Activated T-cell treated with anti-CD3 and anti-CD28 coated beads, Interleukin-2, amount 50 U/mL, for 48 hours (primary cell): ENCODE data around the gene PLOD2.

Source experiments
- DNase-seq, 2 experiments: peaks; one replicate each; pipeline ENCODE4 v3.0.0-alpha.2; 2020

PLOD2 gene

DNA sequence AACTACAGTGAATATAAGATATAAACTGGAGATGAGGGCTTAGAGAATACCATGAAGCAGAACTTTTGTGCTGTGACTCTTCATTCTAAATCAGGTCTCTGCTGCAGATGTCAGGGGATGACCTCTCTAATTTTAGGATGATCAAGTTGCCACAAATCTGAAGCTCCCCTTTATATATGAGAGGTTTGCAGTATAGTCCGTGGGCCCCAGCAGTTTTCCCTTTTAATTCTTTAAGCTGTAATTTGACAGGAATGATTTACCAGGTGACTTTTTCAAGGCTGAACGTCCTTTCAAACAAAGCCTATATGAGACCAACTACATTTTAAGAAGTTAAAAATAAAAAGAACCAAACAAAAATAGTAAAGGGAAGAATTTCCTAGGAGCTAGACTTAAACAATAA is 4.9 kb upstream of the PLOD2 start:
- no peak for DNase-seq

- DNase-seq, result no peak
Measured at GRCh38 chr3:146164971-146165769, 4.2 kb upstream of the PLOD2 start.

DNA sequence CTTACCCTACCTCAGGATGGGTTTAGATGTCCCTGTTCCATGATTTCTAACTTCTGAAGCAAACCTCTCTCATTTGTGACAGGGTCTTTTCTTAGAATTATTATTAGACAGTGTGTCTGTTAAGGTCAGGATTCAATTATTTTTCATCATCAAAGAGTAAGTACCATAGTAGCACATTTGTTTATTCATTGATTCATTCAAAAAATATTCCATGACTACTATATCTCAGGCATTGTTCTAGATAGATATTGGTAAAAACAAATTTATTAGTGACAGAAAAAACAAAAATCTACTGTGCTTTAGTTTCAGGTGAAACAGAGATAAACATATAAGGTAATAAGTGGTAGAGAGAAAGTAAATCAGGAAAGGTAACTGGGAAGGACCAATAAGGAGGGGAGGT is 3.5 kb upstream of the PLOD2 start:
- no peak for DNase-seq

- DNase-seq, result no peak
Measured at GRCh38 chr3:146164071-146164470, 3.1 kb upstream of the PLOD2 start.

DNA sequence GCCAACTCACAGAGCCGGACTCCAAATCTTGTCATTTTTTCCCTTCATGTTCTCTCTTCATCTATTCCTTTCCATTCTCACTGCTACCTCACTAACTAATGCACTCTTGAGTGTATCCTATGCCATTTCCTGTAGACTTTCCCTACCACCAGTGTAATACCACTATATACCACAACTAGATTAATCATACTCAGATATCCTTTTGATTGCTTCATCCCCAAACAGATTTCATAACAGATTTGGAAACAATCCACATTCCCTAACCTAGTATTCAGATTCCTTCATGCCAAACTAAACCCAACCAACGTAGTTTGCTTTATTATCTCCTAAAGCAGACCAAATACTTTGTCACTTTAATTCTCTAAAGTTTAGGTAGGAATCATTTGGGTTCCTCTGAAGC is 2.6 kb upstream of the PLOD2 start:
- no peak for DNase-seq

DNA sequence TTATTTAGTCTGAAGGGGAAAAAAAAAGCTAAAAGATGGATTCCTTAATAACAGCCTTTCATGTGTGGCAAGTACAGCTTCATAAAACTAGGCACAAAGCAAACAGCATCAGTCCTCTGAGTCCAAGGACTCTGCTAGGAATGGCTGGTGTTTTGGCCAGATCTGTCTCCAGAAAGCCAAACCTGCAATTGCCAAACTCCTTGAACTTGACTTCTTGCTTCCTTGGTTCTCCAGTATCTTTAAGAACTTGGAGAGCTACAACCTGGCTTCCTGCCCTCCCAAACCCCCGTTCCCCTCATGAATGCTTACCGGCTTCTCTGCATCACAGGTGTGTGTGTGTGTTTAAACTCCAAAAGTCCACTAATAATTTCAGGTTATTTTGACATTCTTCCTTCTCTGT is 1.6 kb upstream of the PLOD2 start:
- no peak for DNase-seq

DNA sequence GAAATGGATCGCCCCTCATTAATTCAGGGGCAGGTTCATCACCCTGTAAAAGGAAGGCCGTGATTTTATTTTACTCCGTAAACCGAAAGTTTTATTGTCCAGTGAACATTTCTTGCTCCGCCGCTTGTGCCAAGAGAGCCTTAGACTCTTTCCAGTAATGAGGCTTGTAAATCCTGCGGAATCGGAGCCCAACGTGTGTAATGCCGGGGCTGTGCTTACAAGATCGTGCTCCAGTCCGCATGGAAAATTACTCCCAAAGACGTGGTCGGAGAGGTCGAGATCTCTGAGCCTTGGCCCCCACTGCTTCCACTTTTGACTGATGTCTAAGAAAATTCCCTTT is 649 bp upstream of the PLOD2 start:
- DNase-seq, result no peak

- DNase-seq, result peak; percentile 26 to 35
Measured at GRCh38 chr3:146160321-146160963, 542 bp downstream of the PLOD2 start.

GRCh38 chr3:146159616-146160320 is 1.2 kb downstream of the PLOD2 start:
- DNase-seq, result no peak

DNA sequence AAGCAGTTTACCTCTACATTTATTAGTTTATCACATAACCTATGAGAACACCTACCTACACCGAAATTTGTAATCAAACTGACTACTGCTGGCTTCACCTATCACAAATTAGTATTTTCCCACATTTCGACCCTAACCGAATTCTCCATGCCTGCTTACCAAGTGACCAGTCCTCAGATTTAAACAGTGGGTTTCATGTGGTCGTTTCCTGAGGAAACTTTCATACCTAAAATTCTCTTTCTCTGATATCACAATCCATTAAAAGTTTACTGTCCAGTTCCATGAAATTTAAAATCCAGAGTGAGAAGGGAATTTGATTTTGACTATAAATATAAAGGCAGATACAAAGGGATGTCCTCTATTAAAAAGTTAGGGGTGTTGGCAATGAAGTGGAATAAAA is 1.9 kb downstream of the PLOD2 start:
- DNase-seq, result no peak

DNA sequence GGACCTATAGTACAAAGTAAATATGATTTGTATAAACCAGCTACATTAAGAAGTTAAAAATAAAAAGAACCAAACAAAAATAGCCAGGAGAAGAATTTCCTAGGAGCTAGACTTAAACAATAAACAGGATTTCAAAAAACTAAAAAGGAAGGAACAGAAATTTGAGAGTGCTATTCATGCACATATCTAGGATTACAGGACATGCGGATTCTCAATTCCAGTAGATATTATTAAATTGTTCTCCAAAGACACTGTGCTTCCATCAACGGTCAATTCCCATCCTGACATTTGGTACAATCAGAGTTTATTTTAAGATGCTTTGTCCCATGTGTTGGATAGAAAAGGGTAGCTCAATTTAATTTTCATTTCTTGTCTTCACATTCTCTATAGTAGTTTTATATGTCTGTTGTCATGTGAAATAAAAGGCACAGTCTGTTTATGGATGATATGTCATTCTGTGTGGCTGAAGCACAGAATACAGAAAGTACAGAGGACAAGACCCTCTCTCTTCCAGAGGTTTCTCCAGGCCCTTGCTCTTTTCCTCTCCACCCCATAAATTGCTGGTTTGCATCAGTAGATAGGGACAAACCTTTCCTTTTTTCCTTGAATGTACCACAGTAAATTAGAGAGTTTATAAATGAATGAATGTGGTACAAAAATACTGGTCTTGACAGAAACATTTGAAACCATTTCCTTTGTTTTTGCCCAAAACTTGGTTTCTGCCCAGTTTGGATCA is 3.5 kb downstream of the PLOD2 start:
- no peak for DNase-seq

DNA sequence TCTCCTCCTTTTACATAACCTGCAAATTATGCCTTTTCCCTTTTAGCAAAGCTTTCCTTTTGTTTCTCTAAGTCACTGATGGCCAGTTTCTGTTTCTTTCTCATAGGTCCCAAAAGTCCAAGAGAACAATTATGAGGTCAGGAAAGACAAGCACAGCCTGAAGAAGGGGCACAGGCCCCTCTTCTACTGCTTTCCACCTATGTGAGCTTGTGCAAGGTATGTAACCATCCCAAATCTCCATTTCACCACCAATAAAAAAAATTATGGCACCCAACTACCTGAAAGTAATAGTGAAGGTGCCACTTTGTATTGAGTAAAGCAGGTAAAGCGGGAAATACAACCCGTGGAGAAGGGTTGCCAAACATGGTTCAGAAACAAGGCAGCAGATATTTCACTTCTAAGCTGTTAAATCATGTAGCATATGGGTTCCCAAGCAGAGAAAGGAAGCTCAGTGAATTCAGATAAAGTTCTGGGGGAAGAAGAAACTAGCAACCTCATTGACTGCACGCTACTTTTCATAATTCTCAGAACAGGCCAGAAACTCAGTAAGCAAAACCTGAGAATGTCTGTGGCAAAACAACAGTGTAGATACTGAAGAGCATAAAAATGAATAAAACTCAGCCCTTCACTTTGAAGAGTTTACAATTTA is 4.2 kb downstream of the PLOD2 start:
- DNase-seq, result no peak

DNA sequence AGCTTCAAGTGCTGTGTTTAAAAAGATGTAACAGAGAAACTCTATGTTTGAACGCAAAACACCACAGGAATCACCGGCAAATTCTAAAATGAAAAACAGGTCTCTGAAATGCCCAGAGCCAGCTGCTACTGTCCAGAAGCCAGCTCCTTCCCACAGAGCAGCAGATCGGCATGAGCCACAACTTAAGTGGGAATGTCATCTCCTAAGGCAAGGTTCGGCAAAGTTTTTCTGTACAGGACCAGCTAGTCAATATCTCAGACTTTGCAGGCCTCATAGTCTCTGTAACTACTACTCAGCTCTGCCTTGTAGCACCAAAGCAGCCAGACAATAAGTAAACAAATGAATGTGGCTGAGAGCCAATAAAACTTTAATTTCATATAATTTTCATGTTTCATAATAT is 4.9 kb downstream of the PLOD2 start:
- DNase-seq, result no peak

GRCh38 chr3:146154995-146155394 is 6.0 kb downstream of the PLOD2 start:
- DNase-seq, result no peak

- no peak for DNase-seq
Measured at GRCh38 chr3:146154316-146154715, 6.7 kb downstream of the PLOD2 start.

DNA sequence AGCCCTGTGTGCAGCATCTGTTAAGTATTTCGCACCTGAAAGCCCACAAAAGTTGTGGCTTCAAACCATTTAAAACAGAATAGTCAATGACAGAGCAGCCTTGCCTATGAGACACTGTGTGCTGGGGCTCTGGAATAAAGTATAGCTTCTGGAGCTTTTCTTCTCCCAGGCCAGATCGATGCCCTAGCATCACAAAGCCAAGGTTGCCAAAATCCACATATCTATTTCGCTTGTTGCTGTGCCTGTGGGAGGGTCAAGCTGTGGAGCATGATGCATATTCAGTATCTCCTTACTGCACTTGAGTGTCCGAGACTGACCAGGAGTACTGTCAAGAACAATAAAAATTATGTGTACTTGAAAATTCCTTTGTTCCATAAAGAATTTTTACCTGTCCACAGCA is 7.6 kb downstream of the PLOD2 start:
- DNase-seq, result no peak

- DNase-seq, result no peak
Measured at GRCh38 chr3:146152834-146153233, 8.2 kb downstream of the PLOD2 start.

- no peak for DNase-seq
Measured at GRCh38 chr3:146148468-146148931, 12.5 kb downstream of the PLOD2 start.

GRCh38 chr3:146145642-146146041 is 15.3 kb downstream of the PLOD2 start:
- no peak for DNase-seq

GRCh38 chr3:146142757-146143156 is 18.2 kb downstream of the PLOD2 start:
- DNase-seq, result no peak

GRCh38 chr3:146139586-146140110 is 21.3 kb downstream of the PLOD2 start:
- no peak for DNase-seq

- no peak for DNase-seq
Measured at GRCh38 chr3:146138902-146139301, 22.1 kb downstream of the PLOD2 start.

- no peak for DNase-seq
Measured at GRCh38 chr3:146136647-146137046, 24.3 kb downstream of the PLOD2 start.
